HepG2 (cell line): ENCODE results near the gene PTPMT1. TPM values are rescaled to one million over a fixed set of nuclear protein-coding genes. Genes with fewer than 3 reads are reported as not detected.
A peak's percentile ranks its signal among the peaks of the same experiment; 100 is the strongest.

Experiments
- YY1 ChIP-seq: IDR thresholded peaks from 2 replicates; pipeline ENCODE4 v1.6.1; 2011; ENCODE audit warnings: low read length, low read depth, moderate library complexity, mild to moderate bottlenecking; ENCODE audit not compliant: insufficient read depth, insufficient replicate concordance
- ZBTB4 ChIP-seq: sonication (generic); formaldehyde crosslinking; IDR thresholded peaks from 2 replicates; pipeline ENCODE4 v1.4.0; 2020; ENCODE audit warnings: missing genetic modification reagents, mild to moderate bottlenecking, borderline replicate concordance
- ZBTB40 ChIP-seq, 2 experiments: fragments of 450-650 bp in 1 of 2; sonication (generic) in 1 of 2; formaldehyde crosslinking in 1 of 2; IDR thresholded peaks; 2 replicates each; pipeline versions ENCODE4 v1.6.1 to v1.8.0; 2016 to 2022; ENCODE audit warnings: antibody characterized with exemption in 1 of 2, mild to moderate bottlenecking in 1 of 2, missing genetic modification reagents in 1 of 2
- ZFP82 ChIP-seq: sonication (generic); formaldehyde crosslinking; IDR thresholded peaks from 2 replicates; pipeline ENCODE4 v1.5.1; 2020; ENCODE audit warnings: mild to moderate bottlenecking, missing genetic modification reagents, borderline replicate concordance
- ZNF367 ChIP-seq: sonication (generic); formaldehyde crosslinking; IDR thresholded peaks from 2 replicates; pipeline ENCODE4 v1.4.0; 2020; ENCODE audit warnings: missing genetic modification reagents, borderline replicate concordance
- ZNF605 ChIP-seq: sonication (generic); formaldehyde crosslinking; IDR thresholded peaks from 2 replicates; pipeline ENCODE4 v1.8.0; 2022; ENCODE audit warnings: mild to moderate bottlenecking, missing genetic modification reagents
- ZNF644 ChIP-seq: IDR thresholded peaks from 2 replicates; pipeline ENCODE4 v1.6.1; 2016; ENCODE audit warnings: low read depth
- ZNF776 ChIP-seq: sonication (generic); formaldehyde crosslinking; IDR thresholded peaks from 2 replicates; pipeline ENCODE4 v1.4.0; 2020; ENCODE audit warnings: mild to moderate bottlenecking, missing genetic modification reagents
- ZNF891 ChIP-seq: sonication (generic); formaldehyde crosslinking; IDR thresholded peaks from 2 replicates; pipeline ENCODE4 v1.5.0; 2020; ENCODE audit warnings: mild to moderate bottlenecking, missing genetic modification reagents
- polyA plus RNA-seq, 8 experiments: library from polyadenylated mRNA; depleted of rRNA in 3 of 8; stranded (reverse) in 7 of 8; unstranded in 1 of 8; fragments of >200 nt; fragmentation: Illumina TruSeq in 4 of 8; extraction: Trizol in 4 of 8; gene quantifications; 2 replicates each; pipeline versions ENCODE4 v1.2.1 to v1.2.3, GENCODE V29; 2011 to 2016; ENCODE audit warnings: low read depth in 4 of 8, missing spikeins in 1 of 8, mixed read lengths in 1 of 8; ENCODE audit not compliant: insufficient read depth in 1 of 8
- total RNA-seq, 5 experiments: library from RNA; depleted of rRNA; stranded (reverse); fragments of >200 nt; fragmentation: Illumina TruSeq; extraction: Trizol; gene quantifications; 2 replicates each; pipeline ENCODE4 v1.2.3, GENCODE V29; 2016; ENCODE audit warnings: low read depth in 1 of 5
- TF ChIP-seq, protein P1 (sequence below): sonication (generic); formaldehyde crosslinking; IDR thresholded peaks from 2 replicates; pipeline ENCODE4 v1.4.0; 2020; ENCODE audit warnings: mild to moderate bottlenecking, missing genetic modification reagents

The PTPMT1 gene
- total and polyA plus RNA-seq, 2 of the 13 experiments (the other 11 are each of a cell fraction or from before 2014, with no cell fraction given): 55.6 to 129 TPM

DNA sequence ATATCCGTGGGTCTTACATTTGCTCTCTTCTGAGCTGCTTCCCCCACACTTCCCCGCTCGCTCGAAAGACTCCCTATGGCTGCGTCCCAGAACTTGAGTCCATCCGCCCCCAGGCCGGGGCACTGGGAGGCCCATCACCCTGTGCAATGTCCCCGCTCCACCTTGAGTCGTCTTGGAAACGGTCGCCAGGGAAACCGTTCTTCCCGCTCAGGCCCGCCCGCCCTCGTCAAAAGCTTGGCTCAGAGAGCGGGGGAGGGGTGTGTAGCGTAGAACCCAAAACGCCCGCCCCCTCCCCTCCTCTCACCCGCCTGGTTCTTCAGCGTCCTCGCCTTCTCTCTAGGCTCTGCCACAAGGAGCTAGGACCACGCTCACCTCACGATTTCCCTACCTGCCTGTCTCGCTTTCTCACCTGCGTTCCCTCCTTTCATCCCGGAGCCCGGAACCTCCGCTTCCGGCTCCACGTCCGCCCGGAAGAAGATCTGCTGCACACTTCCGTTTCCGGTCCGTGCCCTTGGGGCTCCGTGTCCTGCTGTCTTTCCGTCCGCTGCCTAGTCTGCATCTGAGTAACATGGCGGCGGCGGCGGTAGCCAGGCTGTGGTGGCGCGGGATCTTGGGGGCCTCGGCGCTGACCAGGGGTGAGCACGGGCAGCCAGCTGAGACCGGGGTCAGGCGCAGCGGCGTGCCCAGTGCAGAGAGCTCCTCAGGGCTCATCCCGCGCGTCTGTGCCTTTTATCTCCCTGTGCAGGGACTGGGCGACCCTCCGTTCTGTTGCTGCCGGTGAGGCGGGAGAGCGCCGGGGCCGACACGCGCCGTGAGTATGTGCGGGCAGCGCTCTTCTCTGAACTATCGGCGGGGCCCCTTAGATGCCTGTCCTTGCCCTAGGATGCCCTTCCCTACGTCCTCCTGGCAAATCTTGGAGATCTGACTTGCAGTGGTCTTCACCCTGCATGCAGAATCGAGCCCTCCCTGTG lies 13.4 kb downstream of the PTPMT1 start, which contains the start of the genes KBTBD4 and NDUFS3 (continued):
- TF ChIP-seq ZBTB40 (IDR thresholded peaks at IDR 0.05) (peak; percentile 99), ZBTB40 (CRISPR knock-in tag; IDR thresholded peaks at IDR 0.05) (peak; percentile 89), ZNF644 (CRISPR knock-in tag) (0 out of 2 replicates have a peak, but pooled peaks have one; percentile 41), YY1 (peak; percentile 97), ZBTB4 (peak; percentile 72; the same call in 1 of the 2 replicates), ZNF891 (CRISPR knock-in tag) (peak; percentile 97), ZNF776 (CRISPR knock-in tag) (peak; percentile 36), ZNF605 (CRISPR knock-in tag) (peak; percentile 86), ZFP82 (CRISPR knock-in tag) (0 out of 2 replicates have a peak, but pooled peaks have one; percentile 58), ZNF367 (CRISPR knock-in tag) (peak; percentile 63; the same call in 1 of the 2 replicates)
- TF ChIP-seq, protein P1, sequence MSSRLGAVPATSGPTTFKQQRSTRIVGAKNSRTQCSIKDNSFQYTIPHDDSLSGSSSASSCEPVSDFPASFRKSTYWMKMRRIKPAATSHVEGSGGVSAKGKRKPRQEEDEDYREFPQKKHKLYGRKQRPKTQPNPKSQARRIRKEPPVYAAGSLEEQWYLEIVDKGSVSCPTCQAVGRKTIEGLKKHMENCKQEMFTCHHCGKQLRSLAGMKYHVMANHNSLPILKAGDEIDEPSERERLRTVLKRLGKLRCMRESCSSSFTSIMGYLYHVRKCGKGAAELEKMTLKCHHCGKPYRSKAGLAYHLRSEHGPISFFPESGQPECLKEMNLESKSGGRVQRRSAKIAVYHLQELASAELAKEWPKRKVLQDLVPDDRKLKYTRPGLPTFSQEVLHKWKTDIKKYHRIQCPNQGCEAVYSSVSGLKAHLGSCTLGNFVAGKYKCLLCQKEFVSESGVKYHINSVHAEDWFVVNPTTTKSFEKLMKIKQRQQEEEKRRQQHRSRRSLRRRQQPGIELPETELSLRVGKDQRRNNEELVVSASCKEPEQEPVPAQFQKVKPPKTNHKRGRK (CRISPR knock-in tag): no peak
